Activated naive CD4-positive, alpha-beta T cell treated with anti-CD3 and anti-CD28 coated beads, Interleukin-2, amount 50 U/mL, for 24 hours (primary cell): ENCODE data around the gene SPNS3.

Source experiments
- H3K27ac Mint-ChIP-seq: one replicate; pipeline ENCODE4 v1.8.0; 2021; ENCODE audit warnings: mild to moderate bottlenecking, mixed read lengths
- H3K27me3 Mint-ChIP-seq: one replicate; pipeline ENCODE4 v1.8.0; 2021; ENCODE audit warnings: mixed read lengths
- H3K36me3 Mint-ChIP-seq: one replicate; pipeline ENCODE4 v1.8.0; 2021; ENCODE audit warnings: mixed read lengths
- H3K4me1 Mint-ChIP-seq: one replicate; pipeline ENCODE4 v1.8.0; 2021; ENCODE audit warnings: mixed read lengths
- H3K4me3 Mint-ChIP-seq: one replicate; pipeline ENCODE4 v1.8.0; 2021; ENCODE audit warnings: mild to moderate bottlenecking, mixed read lengths
- H3K9me3 Mint-ChIP-seq: one replicate; pipeline ENCODE4 v1.8.0; 2021; ENCODE audit warnings: mixed read lengths

SPNS3 gene

GRCh38 chr17:4412933-4413831 is 20.6 kb upstream of the SPNS3 start:
- Mint-ChIP-seq H3K27me3 (no peaks in the 10 kb centered on the region), H3K27ac (no peak overlapping the region), H3K9me3 (no peaks in the 10 kb centered on the region), H3K4me1 (peaks cover 5% of the 10 kb centered on the region), H3K4me3 (peak overlapping the region; percentile 49), H3K36me3 (no peaks in the 10 kb centered on the region)

- Mint-ChIP-seq H3K4me1 (peaks cover 7% of the 10 kb centered on the region), H3K4me3 (no peak overlapping the region), H3K27ac (no peak overlapping the region), H3K36me3 (no peaks in the 10 kb centered on the region), H3K9me3 (no peaks in the 10 kb centered on the region), H3K27me3 (no peaks in the 10 kb centered on the region)
Observed at GRCh38 chr17:4417129-4417667, 16.5 kb upstream of the SPNS3 start.

GRCh38 chr17:4420692-4421131 is 13.0 kb upstream of the SPNS3 start:
- no peaks in the 10 kb centered on the region for H3K36me3 Mint-ChIP-seq
- H3K4me3 Mint-ChIP-seq = no peak overlapping the region
- no peaks in the 10 kb centered on the region for H3K27me3 Mint-ChIP-seq
- no peak overlapping the region for H3K27ac Mint-ChIP-seq
- H3K4me1 Mint-ChIP-seq = peaks cover 3% of the 10 kb centered on the region
- H3K9me3 Mint-ChIP-seq = no peaks in the 10 kb centered on the region

- Mint-ChIP-seq H3K27ac (no peak overlapping the region), H3K4me1 (peaks cover 3% of the 10 kb centered on the region), H3K36me3 (no peaks in the 10 kb centered on the region), H3K4me3 (no peak overlapping the region), H3K9me3 (no peaks in the 10 kb centered on the region), H3K27me3 (no peaks in the 10 kb centered on the region)
Observed at GRCh38 chr17:4422864-4423263, 10.9 kb upstream of the SPNS3 start.

GRCh38 chr17:4425398-4425797 is 8.3 kb upstream of the SPNS3 start:
- Mint-ChIP-seq H3K27me3 (no peaks in the 10 kb centered on the region), H3K9me3 (no peaks in the 10 kb centered on the region), H3K4me3 (no peak overlapping the region), H3K36me3 (no peaks in the 10 kb centered on the region), H3K4me1 (peaks cover 3% of the 10 kb centered on the region), H3K27ac (no peak overlapping the region)

GRCh38 chr17:4426499-4427208 is 7.1 kb upstream of the SPNS3 start:
- no peaks in the 10 kb centered on the region for H3K9me3 Mint-ChIP-seq
- H3K27ac Mint-ChIP-seq = no peak overlapping the region
- no peaks in the 10 kb centered on the region for H3K27me3 Mint-ChIP-seq
- H3K4me3 Mint-ChIP-seq = no peak overlapping the region
- H3K36me3 Mint-ChIP-seq = no peaks in the 10 kb centered on the region
- no peaks in the 10 kb centered on the region for H3K4me1 Mint-ChIP-seq

GRCh38 chr17:4427505-4427904 is 6.2 kb upstream of the SPNS3 start:
- Mint-ChIP-seq H3K27ac (no peak overlapping the region), H3K9me3 (no peaks in the 10 kb centered on the region), H3K4me3 (no peak overlapping the region), H3K36me3 (no peaks in the 10 kb centered on the region), H3K4me1 (no peaks in the 10 kb centered on the region), H3K27me3 (no peaks in the 10 kb centered on the region)

- no peaks in the 10 kb centered on the region for H3K36me3 Mint-ChIP-seq
- H3K9me3 Mint-ChIP-seq = no peaks in the 10 kb centered on the region
- peaks cover 22% of the 10 kb centered on the region for H3K4me1 Mint-ChIP-seq
- no peak overlapping the region for H3K4me3 Mint-ChIP-seq
- H3K27me3 Mint-ChIP-seq = no peaks in the 10 kb centered on the region
- no peak overlapping the region for H3K27ac Mint-ChIP-seq
Observed at GRCh38 chr17:4436381-4436780, 2.6 kb downstream of the SPNS3 start.

GRCh38 chr17:4436846-4437245 is 3.1 kb downstream of the SPNS3 start:
- H3K9me3 Mint-ChIP-seq = no peaks in the 10 kb centered on the region
- peaks cover 22% of the 10 kb centered on the region for H3K4me1 Mint-ChIP-seq
- no peak overlapping the region for H3K27ac Mint-ChIP-seq
- no peaks in the 10 kb centered on the region for H3K27me3 Mint-ChIP-seq
- H3K36me3 Mint-ChIP-seq = no peaks in the 10 kb centered on the region
- H3K4me3 Mint-ChIP-seq = no peak overlapping the region

- H3K36me3 Mint-ChIP-seq = no peaks in the 10 kb centered on the region
- no peak overlapping the region for H3K4me3 Mint-ChIP-seq
- H3K4me1 Mint-ChIP-seq = peaks cover 18% of the 10 kb centered on the region
- no peaks in the 10 kb centered on the region for H3K9me3 Mint-ChIP-seq
- H3K27me3 Mint-ChIP-seq = no peaks in the 10 kb centered on the region
- no peak overlapping the region for H3K27ac Mint-ChIP-seq
Observed at GRCh38 chr17:4438162-4438944, 4.6 kb downstream of the SPNS3 start.

- no peak overlapping the region for H3K4me3 Mint-ChIP-seq
- peaks cover 11% of the 10 kb centered on the region for H3K4me1 Mint-ChIP-seq
- H3K27ac Mint-ChIP-seq = no peak overlapping the region
- no peaks in the 10 kb centered on the region for H3K36me3 Mint-ChIP-seq
- H3K9me3 Mint-ChIP-seq = no peaks in the 10 kb centered on the region
- H3K27me3 Mint-ChIP-seq = no peaks in the 10 kb centered on the region
Observed at GRCh38 chr17:4440021-4440420, 6.3 kb downstream of the SPNS3 start.

GRCh38 chr17:4440690-4441686 is 7.2 kb downstream of the SPNS3 start:
- Mint-ChIP-seq H3K4me3 (no peak overlapping the region), H3K27me3 (no peaks in the 10 kb centered on the region), H3K36me3 (no peaks in the 10 kb centered on the region), H3K27ac (no peak overlapping the region), H3K9me3 (no peaks in the 10 kb centered on the region), H3K4me1 (peaks cover 7% of the 10 kb centered on the region)

GRCh38 chr17:4442582-4442981 is 8.8 kb downstream of the SPNS3 start:
- peak overlapping the region; percentile 30 for H3K27ac Mint-ChIP-seq
- no peak overlapping the region for H3K4me3 Mint-ChIP-seq
- H3K9me3 Mint-ChIP-seq = no peaks in the 10 kb centered on the region

GRCh38 chr17:4443476-4443875 is 9.7 kb downstream of the SPNS3 start:
- Mint-ChIP-seq H3K9me3 (no peaks in the 10 kb centered on the region), H3K36me3 (no peaks in the 10 kb centered on the region), H3K27me3 (no peaks in the 10 kb centered on the region), H3K27ac (no peak overlapping the region), H3K4me1 (no peaks in the 10 kb centered on the region), H3K4me3 (no peak overlapping the region)

More at GRCh38 chr17:4442582-4442981, 8.8 kb downstream of the SPNS3 start:
- H3K4me1 Mint-ChIP-seq = no peaks in the 10 kb centered on the region
- H3K27me3 Mint-ChIP-seq = no peaks in the 10 kb centered on the region
- H3K36me3 Mint-ChIP-seq = no peaks in the 10 kb centered on the region
